K562 (cell line): ENCODE results near the gene MCMBP. TPM values are rescaled to one million over a fixed set of nuclear protein-coding genes. Genes with fewer than 3 reads are reported as not detected.
"Not testable (repeated sequence)": the region's sequence is repeated elsewhere in the genome, so short reads cannot be mapped to it uniquely, and the experiment has no call there.

Experiments
- ATAC-seq: fragments of 200-7000 bp; cut with Tn5 transposase; 3 replicates; pipeline ENCODE4 v1.9.1; 2020; ENCODE audit warnings: moderate library complexity
- BruUV-seq: library from RNA; stranded (reverse); fragments of 400-500 nt; replicated peaks from 2 replicates; lab custom pipeline; 2021; lab: Mats Ljungman, UMichigan
- CTCF ChIA-PET: fragments of 300-600 bp; formaldehyde crosslinking; extraction: SDS; loops from one replicate; lab custom pipeline; 2021; ENCODE audit warnings: low intra/inter-chr PET ratio; lab: Yijun Ruan, JAX
- POLR2A ChIA-PET: fragments of 300-600, 350-650 bp; sonication (Branson Sonifier 250); formaldehyde crosslinking; extraction: SDS; loops from one replicate; lab custom pipeline; 2021; ENCODE audit warnings: antibody characterized with exemption, inconsistent platforms; lab: Yijun Ruan, JAX
- DNase-seq, 4 experiments: peaks; one replicate each; pipeline versions ENCODE4 v3.0.0 to v3.0.0-alpha.2; 2011 to 2018; ENCODE audit warnings: low spot score in 3 of 4, mixed read lengths in 3 of 4; ENCODE audit errors: extremely low read depth in 1 of 4
- FAIRE-seq: peaks from 2 replicates; lab custom pipeline; 2011; peaks lifted over from hg19 to GRCh38; lab: Jason Lieb, UNC
- H2AFZ ChIP-seq: 2 replicates; pipeline ENCODE4 v1.6.0; 2011; ENCODE audit warnings: low read depth, low read length, control low read depth, inconsistent platforms
- H3K27ac ChIP-seq: fragments of 200-600 bp; 3 replicates; pipeline ENCODE4 v1.8.0; 2011; ENCODE audit warnings: low read depth, mild to moderate bottlenecking, control low read depth, inconsistent platforms, low read length, moderate library complexity, mixed read lengths; ENCODE audit errors: extremely low read depth
- H3K27me3 ChIP-seq, 2 experiments: fragments of 300-600 bp in 1 of 2; 2 replicates in 1 of 2; 3 replicates in 1 of 2; pipeline versions ENCODE4 v1.6.0 to v1.8.0; 2011; ENCODE audit warnings: inconsistent platforms in 2 of 2, low read length in 2 of 2, mild to moderate bottlenecking in 1 of 2, mixed read lengths in 1 of 2, moderate library complexity in 1 of 2; ENCODE audit not compliant: control insufficient read depth in 2 of 2, insufficient read depth in 2 of 2
- H3K36me3 ChIP-seq: fragments of 300-600 bp; 3 replicates; pipeline ENCODE4 v1.8.0; 2011; ENCODE audit warnings: mild to moderate bottlenecking, low read length, inconsistent platforms; ENCODE audit not compliant: control insufficient read depth, insufficient read depth
- H3K4me1 ChIP-seq, 2 experiments: fragments of 200-600 bp in 1 of 2; replicated peaks in 1 of 2; 2 replicates in 1 of 2; 3 replicates in 1 of 2; pipeline versions ENCODE4 v1.5.1 to v1.8.0; 2011; ENCODE audit warnings: inconsistent platforms in 2 of 2, low read length in 2 of 2, mild to moderate bottlenecking in 1 of 2, mixed read lengths in 1 of 2, moderate library complexity in 1 of 2; ENCODE audit not compliant: control insufficient read depth in 2 of 2, insufficient read depth in 2 of 2
- H3K4me2 ChIP-seq: 2 replicates; pipeline ENCODE4 v1.6.1; 2011; ENCODE audit warnings: low read length, control low read depth, inconsistent platforms, mixed read lengths; ENCODE audit not compliant: insufficient read depth
- H3K4me3 ChIP-seq: fragments of 200-600 bp; sonication (generic), shearing (Covaris generic); 2 replicates; pipeline ENCODE4 v1.5.1; 2016; ENCODE audit warnings: control low read depth, inconsistent platforms
- H3K79me2 ChIP-seq: fragments of 200-600 bp; 3 replicates; pipeline ENCODE4 v1.8.0; 2011; ENCODE audit warnings: low read length, inconsistent platforms; ENCODE audit not compliant: control insufficient read depth, insufficient read depth
- H3K9ac ChIP-seq, 2 experiments: 2 replicates each; pipeline versions ENCODE4 v1.6.0 to v1.6.1; 2011; ENCODE audit warnings: low read depth in 2 of 2, low read length in 2 of 2, control low read depth in 1 of 2, inconsistent platforms in 1 of 2, mild to moderate bottlenecking in 1 of 2, mixed read lengths in 1 of 2; ENCODE audit not compliant: insufficient read depth in 1 of 2
- H3K9me1 ChIP-seq: one replicate; pipeline ENCODE4 v1.6.0; 2011; ENCODE audit warnings: inconsistent platforms, mild to moderate bottlenecking, low read length, moderate library complexity; ENCODE audit not compliant: control insufficient read depth, insufficient read depth
- H3K9me3 ChIP-seq: replicated peaks from 2 replicates; pipeline ENCODE4 v1.5.1; 2011; ENCODE audit warnings: low read depth, low read length, inconsistent platforms; ENCODE audit not compliant: control insufficient read depth, insufficient read depth
- H4K20me1 ChIP-seq: replicated peaks from 2 replicates; pipeline ENCODE4 v1.6.1; 2011; ENCODE audit warnings: low read length, inconsistent platforms, mixed read lengths; ENCODE audit not compliant: control insufficient read depth, insufficient read depth
- ETV1 ChIP-seq: fragments of 450-650 bp; conservative IDR thresholded peaks from 2 replicates; pipeline ENCODE4 v1.6.1; 2016; ENCODE audit warnings: missing genetic modification characterization, control low read depth, low read depth, missing compliant biosample characterization
- FUS ChIP-seq: fragments of 200-400 bp; formaldehyde crosslinking; optimal IDR thresholded peaks from 2 replicates; pipeline ENCODE3; 2017; ENCODE audit warnings: low read depth, low read length
- GABPA ChIP-seq: fragments of 200-800 bp; sonication (Bioruptor generic); conservative IDR thresholded peaks from 2 replicates; pipeline ENCODE4 v1.6.1; 2016; ENCODE audit warnings: low read depth, missing genetic modification characterization, missing compliant biosample characterization
- HDAC1 ChIP-seq, 2 experiments: fragments of 450-650 bp; IDR thresholded peaks; 2 replicates each; pipeline ENCODE4 v1.6.1; 2016 to 2017; ENCODE audit warnings: inconsistent platforms in 1 of 2, mild to moderate bottlenecking in 1 of 2, moderate library complexity in 1 of 2
- PHF21A ChIP-seq: fragments of 450-650 bp; IDR thresholded peaks from 2 replicates; pipeline ENCODE4 v1.6.1; 2017; ENCODE audit warnings: low read depth, borderline replicate concordance
- SMAD1 ChIP-seq: fragments of 150-350 bp; IDR thresholded peaks from 2 replicates; pipeline ENCODE4 v1.6.1; 2014; ENCODE audit warnings: low read length, low read depth; ENCODE audit not compliant: partially characterized antibody
- TEAD4 ChIP-seq, 2 experiments: sonication (generic) in 1 of 2; formaldehyde crosslinking in 1 of 2; IDR thresholded peaks; 2 replicates each; pipeline versions ENCODE4 v1.6.1 to v1.8.0; 2012 to 2022; ENCODE audit warnings: borderline replicate concordance in 1 of 2, inconsistent platforms in 1 of 2, low read length in 1 of 2, mild to moderate bottlenecking in 1 of 2, missing genetic modification reagents in 1 of 2
- ZNF384 ChIP-seq: IDR thresholded peaks from 2 replicates; pipeline ENCODE4 v1.6.1; 2012; ENCODE audit warnings: low read depth, low read length, improper control_type of control experiment
- ZNF766 ChIP-seq: fragments of 200-800 bp; sonication (Bioruptor generic); conservative IDR thresholded peaks from 2 replicates; pipeline ENCODE4 v1.6.1; 2016; ENCODE audit warnings: missing genetic modification characterization, missing compliant biosample characterization
- WGBS: fragments of 100-300 bp; shearing (Covaris generic); methylation state at CpG from one replicate; pipeline ENCODE4 v1.1.6; 2016; ENCODE audit warnings: low coverage, mixed read lengths; ENCODE audit not compliant: insufficient coverage; ENCODE audit errors: missing lambda C conversion rate; 5-methylcytosine and 5-hydroxymethylcytosine counted together
- in situ Hi-C: fragments of 300-500 bp; cut with MboI; formaldehyde crosslinking; loops from 4 replicates; pipeline ENCODE4 v1.15.0; 2018; ENCODE audit warnings: inconsistent platforms, mixed read lengths
- intact Hi-C: fragments of 100-400 bp; cut with micrococcal nuclease; formaldehyde crosslinking; loops from 2 replicates; pipeline ENCODE4 v1.14.2; 2022
- polyA plus RNA-seq, 8 experiments: library from polyadenylated mRNA; depleted of rRNA in 4 of 8; stranded (reverse) in 5 of 8; unstranded in 3 of 8; fragments of >200 nt; fragmentation: Nextera tagmentation in 2 of 8; fragmentation: Illumina TruSeq in 1 of 8; extraction: Ambion mirVana in 2 of 8; extraction: Trizol in 1 of 8; gene quantifications; 2 replicates each; pipeline versions ENCODE4 v1.2.1 to v1.2.3, GENCODE V29; 2011 to 2014; ENCODE audit warnings: inconsistent platforms in 1 of 8, missing spikeins in 1 of 8
- total RNA-seq, 7 experiments: library from RNA; depleted of rRNA in 6 of 7; stranded (reverse); fragments of >200 nt in 6 of 7; fragmentation: Illumina TruSeq in 2 of 7; extraction: Trizol in 2 of 7; gene quantifications; 2 replicates each; pipeline versions ENCODE4 v1.2.1 to v1.2.3, GENCODE V29; 2011 to 2021; ENCODE audit warnings: low replicate concordance in 1 of 7
- TF ChIP-seq, protein P1 (sequence below): fragments of 250-450 bp; sonication (Bioruptor Pico); IDR thresholded peaks from 2 replicates; pipeline ENCODE4 v1.5.0; 2021
- TF ChIP-seq, protein P2 (sequence below), 2 experiments: IDR thresholded peaks; 2 replicates each; pipeline ENCODE4 v1.6.1; 2011; ENCODE audit warnings: borderline replicate concordance in 1 of 2, control low read depth in 1 of 2, low read depth in 1 of 2, low read length in 1 of 2, mild to moderate bottlenecking in 1 of 2, mixed read lengths in 1 of 2, moderate library complexity in 1 of 2; ENCODE audit not compliant: insufficient read depth in 1 of 2, insufficient read length in 1 of 2, poor library complexity in 1 of 2, severe bottlenecking in 1 of 2; ENCODE audit errors: extremely low read depth in 1 of 2

MCMBP gene
- total and polyA plus RNA-seq, 9 of the 15 experiments (the other 6 are each of a cell fraction or from before 2014, with no cell fraction given) = 11.2 to 74.3 (median 50.5) TPM

- TF ChIP-seq TEAD4 (IDR thresholded peaks at IDR 0.05; ENCODE audit: low read length) (no peak), TEAD4 (CRISPR knock-in tag; IDR thresholded peaks at IDR 0.05; ENCODE audit: borderline replicate concordance) (no peak), ZNF766 (CRISPR knock-in tag) (0 out of 2 replicates have a peak, but pooled peaks have one; percentile 7), ETV1 (tag) (peak; percentile 52), GABPA (tag) (peak; percentile 57), HDAC1 (IDR thresholded peaks at IDR 0.05) (0 out of 4 replicates have a peak, but pooled peaks of 1 of the 2 experiments have one; percentile 26), SMAD1 (peak; percentile 22), PHF21A (peak; percentile 80), ZNF384 (no peak), FUS (no peak)
- TF ChIP-seq, protein P1, sequence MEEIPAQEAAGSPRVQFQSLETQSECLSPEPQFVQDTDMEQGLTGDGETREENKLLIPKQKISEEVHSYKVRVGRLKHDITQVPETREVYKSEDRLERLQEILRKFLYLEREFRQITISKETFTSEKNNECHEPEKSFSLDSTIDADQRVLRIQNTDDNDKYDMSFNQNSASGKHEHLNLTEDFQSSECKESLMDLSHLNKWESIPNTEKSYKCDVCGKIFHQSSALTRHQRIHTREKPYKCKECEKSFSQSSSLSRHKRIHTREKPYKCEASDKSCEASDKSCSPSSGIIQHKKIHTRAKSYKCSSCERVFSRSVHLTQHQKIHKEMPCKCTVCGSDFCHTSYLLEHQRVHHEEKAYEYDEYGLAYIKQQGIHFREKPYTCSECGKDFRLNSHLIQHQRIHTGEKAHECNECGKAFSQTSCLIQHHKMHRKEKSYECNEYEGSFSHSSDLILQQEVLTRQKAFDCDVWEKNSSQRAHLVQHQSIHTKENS (CRISPR knock-in tag) = no peak
- TF ChIP-seq, protein P2, sequence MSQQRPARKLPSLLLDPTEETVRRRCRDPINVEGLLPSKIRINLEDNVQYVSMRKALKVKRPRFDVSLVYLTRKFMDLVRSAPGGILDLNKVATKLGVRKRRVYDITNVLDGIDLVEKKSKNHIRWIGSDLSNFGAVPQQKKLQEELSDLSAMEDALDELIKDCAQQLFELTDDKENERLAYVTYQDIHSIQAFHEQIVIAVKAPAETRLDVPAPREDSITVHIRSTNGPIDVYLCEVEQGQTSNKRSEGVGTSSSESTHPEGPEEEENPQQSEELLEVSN (IDR thresholded peaks at IDR 0.05; ENCODE audit: borderline replicate concordance in 1 of 2, extremely low read depth in 1 of 2, insufficient read depth in 1 of 2, insufficient read length in 1 of 2, low read depth in 1 of 2, low read length in 1 of 2, poor library complexity in 1 of 2, severe bottlenecking in 1 of 2) = peak in 1 of 2 experiments; percentile 51
Measured at GRCh38 chr10:119871881-119872609, 598 bp downstream of the MCMBP start (continued).

DNA sequence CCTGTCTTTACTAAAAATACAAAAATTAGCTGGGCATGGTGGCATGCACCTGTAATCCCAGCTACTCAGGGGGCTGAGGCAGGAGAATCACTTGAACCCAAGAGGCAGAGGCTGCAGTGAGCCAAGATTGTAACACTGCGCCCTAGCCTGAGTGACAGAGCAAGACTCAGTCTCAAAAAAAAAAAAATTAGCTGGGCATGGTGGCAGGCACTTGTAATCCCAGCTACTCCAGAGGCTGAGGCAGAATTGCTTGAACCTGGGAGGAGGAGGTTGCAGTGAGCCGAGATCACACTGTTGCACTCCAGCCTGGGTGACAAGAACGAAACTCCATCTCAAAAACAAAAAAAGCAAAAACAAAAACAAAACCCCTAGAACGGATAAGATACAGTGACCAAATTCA is 3.2 kb downstream of the MCMBP start:
- POLR2A ChIA-PET = interaction anchor here (0.7 to 1.6 kb wide), 3 partner anchors 10 to 211 kb away, joined by 3 to 5 read pairs (median 3); no protein-coding TSS in a partner anchor
- H2AFZ ChIP-seq, H3K27me3 ChIP-seq, ATAC-seq, BruUV-seq, H3K4me3 ChIP-seq, H3K36me3 ChIP-seq, FAIRE-seq, CTCF ChIA-PET, H3K27ac ChIP-seq, H3K4me2 ChIP-seq, H3K9me3 ChIP-seq, H3K9ac ChIP-seq, DNase-seq, H3K9me1 ChIP-seq, H4K20me1 ChIP-seq: not testable (repeated sequence)
- H3K4me1 ChIP-seq = peaks cover 10% of the 10 kb centered on the region in 2 experiments; a peak in 4 of 5 replicates
- peaks cover 82% of the 10 kb centered on the region for H3K79me2 ChIP-seq
- WGBS = 38% methylated on average over 1 of the region's 4 CpGs
- in situ Hi-C loops (loop anchor here (10.0 kb wide), 1 partner anchor 265 kb away; no protein-coding TSS in a partner anchor), intact Hi-C loops (loop anchor here (5.0 kb wide), 1 partner anchor 272 kb away; the partner anchor contains the start of gene TIAL1)
